Endodermal cell (in vitro differentiated cells): Measurements from ENCODE around the gene ANKRD44. TPM values are rescaled to one million over a fixed set of nuclear protein-coding genes. Genes with fewer than 3 reads are reported as not detected.
A peak's percentile ranks its signal among the peaks of the same experiment; 100 is the strongest.

Experiments used
- DNase-seq: peaks from one replicate; pipeline ENCODE4 v3.0.0-alpha.2; 2017
- H3K27ac ChIP-seq: 2 replicates; pipeline ENCODE4 v1.5.1; 2013; ENCODE audit warnings: mild to moderate bottlenecking, low read depth, low read length, moderate library complexity
- H3K27me3 ChIP-seq: 2 replicates; pipeline ENCODE4 v1.6.1; 2013; ENCODE audit warnings: mild to moderate bottlenecking, low read length, moderate library complexity; ENCODE audit not compliant: insufficient read depth, control insufficient read depth, poor library complexity, severe bottlenecking
- H3K36me3 ChIP-seq: 2 replicates; pipeline ENCODE4 v1.7.0; 2013; ENCODE audit warnings: mild to moderate bottlenecking, low read length, moderate library complexity; ENCODE audit not compliant: control insufficient read depth, insufficient read depth
- H3K4me1 ChIP-seq: one replicate; pipeline ENCODE4 v1.7.0; 2013; ENCODE audit warnings: low read length; ENCODE audit not compliant: control insufficient read depth, insufficient read depth
- H3K4me3 ChIP-seq: 2 replicates; pipeline ENCODE4 v1.5.1; 2013; ENCODE audit warnings: mild to moderate bottlenecking, low read length, moderate library complexity
- H3K9ac ChIP-seq: 2 replicates; pipeline ENCODE4 v1.6.1; 2013; ENCODE audit warnings: mild to moderate bottlenecking, low read length, moderate library complexity; ENCODE audit not compliant: poor library complexity, severe bottlenecking; ENCODE audit errors: extremely low read depth
- H3K9me3 ChIP-seq: 2 replicates; pipeline ENCODE4 v1.6.1; 2013; ENCODE audit warnings: mild to moderate bottlenecking, low read length, moderate library complexity; ENCODE audit not compliant: control insufficient read depth
- H3K27ac Mint-ChIP-seq: 2 replicates; pipeline ENCODE4 v1.8.0; 2020; ENCODE audit warnings: mixed read lengths
- H3K27me3 Mint-ChIP-seq: 2 replicates; pipeline ENCODE4 v1.8.0; 2021; ENCODE audit warnings: mild to moderate bottlenecking, mixed read lengths; ENCODE audit not compliant: insufficient read depth
- H3K36me3 Mint-ChIP-seq: 2 replicates; pipeline ENCODE4 v1.8.0; 2020; ENCODE audit warnings: low read depth, mixed read lengths
- H3K4me1 Mint-ChIP-seq: 2 replicates; pipeline ENCODE4 v1.8.0; 2020; ENCODE audit warnings: mixed read lengths
- H3K4me3 Mint-ChIP-seq: 2 replicates; pipeline ENCODE4 v1.8.0; 2020; ENCODE audit warnings: mild to moderate bottlenecking, moderate library complexity, mixed read lengths
- H3K9me3 Mint-ChIP-seq: 2 replicates; pipeline ENCODE4 v1.8.0; 2020; ENCODE audit warnings: mild to moderate bottlenecking, mixed read lengths
- CTCF ChIP-seq: fragments of 200-600 bp; sonication (generic); conservative IDR thresholded peaks from 2 replicates; pipeline ENCODE4 v1.5.0; 2021; ENCODE audit warnings: antibody characterized with exemption, mild to moderate bottlenecking
- WGBS, 2 experiments: methylation state at CpG; one replicate each; pipeline versions ENCODE4 v1.1.5 to v1.1.7; 2013; ENCODE audit warnings: missing lambda C conversion rate in 2 of 2, mixed read lengths in 1 of 2; ENCODE audit not compliant: insufficient coverage in 1 of 2, insufficient read length in 1 of 2; 5-methylcytosine and 5-hydroxymethylcytosine counted together
- total RNA-seq, 2 donors: library from RNA; stranded (reverse); fragmentation: NEBNext Ultra II Directional in 1 of 2; extraction: Animal tissue kit (Norgen Biotek cat#: 25700) in 1 of 2; gene quantifications; 2 replicates in 1 of 2; 3 replicates in 1 of 2; pipeline ENCODE4 v1.2.1, GENCODE V29; 2021

Gene ANKRD44
- total RNA-seq, 2 donors from 2014 or later, result 6.2 to 10.6 TPM

- Mint-ChIP-seq H3K4me1 (peaks cover 30% of the 10 kb centered on the region), H3K36me3 (no peaks in the 10 kb centered on the region), H3K27me3 (no peaks in the 10 kb centered on the region), H3K4me3 (no peak overlapping the region), H3K9me3 (no peaks in the 10 kb centered on the region), H3K27ac (no peak overlapping the region)
- Histone ChIP-seq H3K9ac (no peak overlapping the region), H3K27me3 (no peaks in the 10 kb centered on the region), H3K4me3 (no peak overlapping the region), H3K9me3 (no peaks in the 10 kb centered on the region), H3K36me3 (no peaks in the 10 kb centered on the region), H3K27ac (no peak overlapping the region), H3K4me1 (no peaks in the 10 kb centered on the region)
- 83% methylated on average over 2 of the region's 3 CpGs; no CpG with 5 or more reads in 1 of the 2 experiments for WGBS, 2 experiments
- DNase-seq, result no peak
- no peak for TF ChIP-seq CTCF
Observed at GRCh38 chr2:197137826-197138477, 172.6 kb downstream of the ANKRD44 start.

- DNase-seq, result no peak
- Mint-ChIP-seq H3K4me3 (no peak overlapping the region), H3K4me1 (peaks cover 30% of the 10 kb centered on the region), H3K36me3 (no peaks in the 10 kb centered on the region), H3K9me3 (no peaks in the 10 kb centered on the region), H3K27me3 (no peaks in the 10 kb centered on the region), H3K27ac (peak overlapping the region; percentile 42)
- no peaks in the 10 kb centered on the region for H3K36me3 ChIP-seq
- peak overlapping the region; percentile 50 for H3K4me3 ChIP-seq
- no peak for TF ChIP-seq CTCF
- no peaks in the 10 kb centered on the region for H3K9me3 ChIP-seq
- no peaks in the 10 kb centered on the region for H3K27me3 ChIP-seq
- no peaks in the 10 kb centered on the region for H3K4me1 ChIP-seq
- no peak overlapping the region for H3K27ac ChIP-seq
- WGBS, 2 experiments, result 68 to 70% methylated on average over 2 to 4 of the region's 4 CpGs
- H3K9ac ChIP-seq, result no peak overlapping the region
Observed at GRCh38 chr2:197137231-197137630, 173.3 kb downstream of the ANKRD44 start.

GRCh38 chr2:197136452-197136851, 174.1 kb downstream of the ANKRD44 start:
- no peak overlapping the region for H3K4me3 Mint-ChIP-seq
- Histone ChIP-seq H3K4me3 (no peak overlapping the region), H3K27me3 (no peaks in the 10 kb centered on the region), H3K27ac (no peak overlapping the region), H3K9ac (no peak overlapping the region), H3K9me3 (no peaks in the 10 kb centered on the region), H3K36me3 (no peaks in the 10 kb centered on the region), H3K4me1 (no peaks in the 10 kb centered on the region)
- TF ChIP-seq CTCF, result no peak
- DNase-seq, result no peak
- 66 to 67% methylated on average over 3 to 5 of the region's 5 CpGs for whole genome bisulfite sequencing, 2 experiments
- H3K27ac Mint-ChIP-seq, result no peak overlapping the region
- H3K4me1 Mint-ChIP-seq, result peaks cover 30% of the 10 kb centered on the region
- no peaks in the 10 kb centered on the region for H3K36me3 Mint-ChIP-seq
- H3K27me3 Mint-ChIP-seq, result no peaks in the 10 kb centered on the region
- H3K9me3 Mint-ChIP-seq, result no peaks in the 10 kb centered on the region
